Neural cell (in vitro differentiated cells): ENCODE data around the gene NKD2. TPM values are rescaled to one million over a fixed set of nuclear protein-coding genes. Genes with fewer than 3 reads are reported as not detected.

Source experiments
- H2AFZ ChIP-seq: fragments of 200-600, 300-800 bp; sonication (generic), shearing (Covaris generic); 2 replicates; pipeline ENCODE4 v1.6.0; 2014; ENCODE audit warnings: low read depth, mild to moderate bottlenecking, antibody characterized with exemption, low read length, moderate library complexity
- H3F3A ChIP-seq: fragments of 200-600 bp; shearing (Covaris generic); 2 replicates; pipeline ENCODE4 v1.6.1; 2016; ENCODE audit warnings: mild to moderate bottlenecking, moderate library complexity, mixed read lengths, antibody characterized with exemption, low read length; ENCODE audit not compliant: insufficient read depth, poor library complexity, severe bottlenecking
- H3K27ac ChIP-seq: fragments of 200-600, 300-800 bp; sonication (generic), shearing (Covaris generic); 2 replicates; pipeline ENCODE4 v1.5.1; 2014; ENCODE audit warnings: mild to moderate bottlenecking, low read length, moderate library complexity
- H3K27me3 ChIP-seq: fragments of 300-800, 200-600 bp; sonication (generic), shearing (Covaris generic); 2 replicates; pipeline ENCODE4 v1.6.0; 2014; ENCODE audit warnings: mild to moderate bottlenecking, low read depth, low read length, moderate library complexity; ENCODE audit not compliant: insufficient read depth
- H3K36me3 ChIP-seq: fragments of 300-800, 200-600 bp; sonication (generic), shearing (Covaris generic); 2 replicates; pipeline ENCODE4 v1.5.1; 2014; ENCODE audit warnings: mild to moderate bottlenecking, antibody characterized with exemption, low read length, moderate library complexity; ENCODE audit not compliant: insufficient read depth
- H3K4me2 ChIP-seq: fragments of 300-800, 200-600 bp; sonication (generic), shearing (Covaris generic); 2 replicates; pipeline ENCODE4 v1.6.0; 2014; ENCODE audit warnings: mild to moderate bottlenecking, low read length
- H3K4me3 ChIP-seq: fragments of 300-800, 200-600 bp; sonication (generic), shearing (Covaris generic); 2 replicates; pipeline ENCODE4 v1.5.1; 2014; ENCODE audit warnings: mild to moderate bottlenecking, low read length, moderate library complexity
- H3K79me2 ChIP-seq: fragments of 200-600 bp; shearing (Covaris generic); replicated peaks from 2 replicates; pipeline ENCODE4 v1.6.0; 2014; ENCODE audit warnings: mild to moderate bottlenecking, low read length, moderate library complexity; ENCODE audit not compliant: insufficient read depth
- H3K9ac ChIP-seq: fragments of 300-800, 200-600 bp; sonication (generic), shearing (Covaris generic); 2 replicates; pipeline ENCODE4 v1.6.1; 2016; ENCODE audit warnings: mild to moderate bottlenecking, low read length, mixed read lengths
- H3K9me2 ChIP-seq: fragments of 200-600 bp; shearing (Covaris generic); 2 replicates; pipeline ENCODE4 v1.6.1; 2016; ENCODE audit warnings: mild to moderate bottlenecking, low read length, mixed read lengths; ENCODE audit not compliant: insufficient read depth
- H3K9me3 ChIP-seq: fragments of 200-600, 300-800 bp; sonication (generic), shearing (Covaris generic); 2 replicates; pipeline ENCODE4 v1.6.1; 2016; ENCODE audit warnings: mild to moderate bottlenecking, mixed run types, low read length, moderate library complexity, mixed read lengths
- H4K20me1 ChIP-seq: fragments of 200-600 bp; shearing (Covaris generic); 2 replicates; pipeline ENCODE4 v1.6.1; 2016; ENCODE audit warnings: mild to moderate bottlenecking, mixed run types; ENCODE audit not compliant: insufficient read depth
- CTCF ChIP-seq: fragments of 450-650 bp; IDR thresholded peaks from 2 replicates; pipeline ENCODE4 v1.5.1; 2014; ENCODE audit warnings: antibody characterized with exemption, mild to moderate bottlenecking, moderate library complexity; ENCODE audit not compliant: poor library complexity, severe bottlenecking
- EP300 ChIP-seq: fragments of 450-650 bp; conservative IDR thresholded peaks from 2 replicates; pipeline ENCODE4 v1.6.1; 2014; ENCODE audit warnings: antibody characterized with exemption, mild to moderate bottlenecking, moderate library complexity; ENCODE audit not compliant: poor library complexity, severe bottlenecking
- EZH2 ChIP-seq: fragments of 200-600, 300-800 bp; shearing (Covaris generic), sonication (generic); IDR thresholded peaks from 2 replicates; pipeline ENCODE4 v1.6.1; 2014; ENCODE audit warnings: antibody characterized with exemption, low read length, borderline replicate concordance, mild to moderate bottlenecking; ENCODE audit not compliant: insufficient read depth, poor library complexity, severe bottlenecking
- MXI1 ChIP-seq: fragments of 450-650 bp; conservative IDR thresholded peaks from 2 replicates; pipeline ENCODE4 v1.6.1; 2014; ENCODE audit warnings: antibody characterized with exemption, mild to moderate bottlenecking; ENCODE audit not compliant: poor library complexity, severe bottlenecking
- POLR2AphosphoS5 ChIP-seq: IDR thresholded peaks from 2 replicates; pipeline ENCODE4 v1.6.1; 2012
- RAD21 ChIP-seq: fragments of 450-650 bp; conservative IDR thresholded peaks from 2 replicates; pipeline ENCODE4 v1.6.1; 2014; ENCODE audit warnings: antibody characterized with exemption, mild to moderate bottlenecking, moderate library complexity
- SMC3 ChIP-seq: fragments of 450-650 bp; conservative IDR thresholded peaks from 2 replicates; pipeline ENCODE4 v1.6.1; 2014; ENCODE audit warnings: antibody characterized with exemption, mild to moderate bottlenecking, moderate library complexity; ENCODE audit not compliant: poor library complexity
- TAF1 ChIP-seq: IDR thresholded peaks from 2 replicates; pipeline ENCODE4 v1.6.1; 2012; ENCODE audit warnings: low read depth
- polyA plus RNA-seq: library from polyadenylated mRNA; depleted of rRNA; stranded (reverse); fragments of >200 nt; gene quantifications from 2 replicates; pipeline ENCODE4 v1.2.3, GENCODE V29; 2014
- TF ChIP-seq, protein P1 (sequence below): IDR thresholded peaks from 2 replicates; pipeline ENCODE4 v1.6.1; 2012; ENCODE audit warnings: borderline replicate concordance

The NKD2 gene
- polyA plus RNA-seq, 1 donor from 2014 or later: 7.2 TPM

- H3K9me2 ChIP-seq: no peaks in the 10 kb centered on the region
- no peak overlapping the region for H3K27ac ChIP-seq
- H4K20me1 ChIP-seq: no peaks in the 10 kb centered on the region
- H3K27me3 ChIP-seq: no peaks in the 10 kb centered on the region
- H2AFZ ChIP-seq: no peak overlapping the region
- H3K36me3 ChIP-seq: no peaks in the 10 kb centered on the region
- H3K4me3 ChIP-seq: no peak overlapping the region
- no peaks in the 10 kb centered on the region for H3K9me3 ChIP-seq
- H3F3A ChIP-seq: no peaks in the 10 kb centered on the region
- H3K79me2 ChIP-seq: no peaks in the 10 kb centered on the region
- no peak overlapping the region for H3K4me2 ChIP-seq
- TF ChIP-seq EZH2 (no peak), CTCF (no peak), EP300 (no peak), MXI1 (no peak), POLR2AphosphoS5 (no peak), TAF1 (no peak), RAD21 (no peak), SMC3 (no peak)
- TF ChIP-seq, protein P1, sequence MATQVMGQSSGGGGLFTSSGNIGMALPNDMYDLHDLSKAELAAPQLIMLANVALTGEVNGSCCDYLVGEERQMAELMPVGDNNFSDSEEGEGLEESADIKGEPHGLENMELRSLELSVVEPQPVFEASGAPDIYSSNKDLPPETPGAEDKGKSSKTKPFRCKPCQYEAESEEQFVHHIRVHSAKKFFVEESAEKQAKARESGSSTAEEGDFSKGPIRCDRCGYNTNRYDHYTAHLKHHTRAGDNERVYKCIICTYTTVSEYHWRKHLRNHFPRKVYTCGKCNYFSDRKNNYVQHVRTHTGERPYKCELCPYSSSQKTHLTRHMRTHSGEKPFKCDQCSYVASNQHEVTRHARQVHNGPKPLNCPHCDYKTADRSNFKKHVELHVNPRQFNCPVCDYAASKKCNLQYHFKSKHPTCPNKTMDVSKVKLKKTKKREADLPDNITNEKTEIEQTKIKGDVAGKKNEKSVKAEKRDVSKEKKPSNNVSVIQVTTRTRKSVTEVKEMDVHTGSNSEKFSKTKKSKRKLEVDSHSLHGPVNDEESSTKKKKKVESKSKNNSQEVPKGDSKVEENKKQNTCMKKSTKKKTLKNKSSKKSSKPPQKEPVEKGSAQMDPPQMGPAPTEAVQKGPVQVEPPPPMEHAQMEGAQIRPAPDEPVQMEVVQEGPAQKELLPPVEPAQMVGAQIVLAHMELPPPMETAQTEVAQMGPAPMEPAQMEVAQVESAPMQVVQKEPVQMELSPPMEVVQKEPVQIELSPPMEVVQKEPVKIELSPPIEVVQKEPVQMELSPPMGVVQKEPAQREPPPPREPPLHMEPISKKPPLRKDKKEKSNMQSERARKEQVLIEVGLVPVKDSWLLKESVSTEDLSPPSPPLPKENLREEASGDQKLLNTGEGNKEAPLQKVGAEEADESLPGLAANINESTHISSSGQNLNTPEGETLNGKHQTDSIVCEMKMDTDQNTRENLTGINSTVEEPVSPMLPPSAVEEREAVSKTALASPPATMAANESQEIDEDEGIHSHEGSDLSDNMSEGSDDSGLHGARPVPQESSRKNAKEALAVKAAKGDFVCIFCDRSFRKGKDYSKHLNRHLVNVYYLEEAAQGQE: no peak
- no peak overlapping the region for H3K9ac ChIP-seq
These were observed 45.8 kb upstream of the NKD2 start for GRCh38 chr5:962801-963200.

DNA sequence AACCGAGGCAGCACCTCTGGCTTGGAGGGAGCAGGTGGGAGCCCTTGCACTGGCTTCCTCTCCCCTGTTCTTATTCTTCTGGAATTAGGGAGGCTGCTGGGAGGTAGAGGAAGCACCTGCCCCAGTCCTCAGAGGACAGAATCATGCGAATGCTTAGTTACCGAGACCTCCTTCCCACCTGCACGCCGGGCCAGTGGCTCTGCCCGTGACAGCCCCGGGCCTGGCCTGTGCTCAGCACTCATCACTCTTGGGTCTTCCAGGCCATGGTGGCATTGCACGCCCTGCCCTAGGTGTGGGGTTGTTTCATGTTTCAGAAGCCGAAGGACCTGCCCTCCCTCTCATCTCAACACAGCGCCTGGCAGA, 45.3 kb upstream of the NKD2 start:
- no peak overlapping the region for H3K27ac ChIP-seq

More for the DNA sequence above, 45.3 kb upstream of the NKD2 start:
- Histone ChIP-seq H3K4me2 (no peak overlapping the region), H2AFZ (no peak overlapping the region), H3K9ac (no peak overlapping the region), H3F3A (no peaks in the 10 kb centered on the region), H3K9me3 (no peaks in the 10 kb centered on the region), H3K27me3 (no peaks in the 10 kb centered on the region), H3K79me2 (no peaks in the 10 kb centered on the region), H3K9me2 (no peaks in the 10 kb centered on the region), H3K4me3 (no peak overlapping the region), H3K36me3 (no peaks in the 10 kb centered on the region), H4K20me1 (no peaks in the 10 kb centered on the region)
- no peak for TF ChIP-seq RAD21
- TF ChIP-seq EZH2: no peak
- no peak for TF ChIP-seq CTCF
- no peak for TF ChIP-seq POLR2AphosphoS5
- TF ChIP-seq SMC3: no peak
- TF ChIP-seq, protein P1: no peak
- TF ChIP-seq MXI1: no peak
- TF ChIP-seq EP300: no peak
- no peak for TF ChIP-seq TAF1
